HCT116 (cell line): ENCODE results near the gene INSRR.

ENCODE experiments used
- CEBPB ChIP-seq: IDR thresholded peaks from 2 replicates; pipeline ENCODE4 v1.6.1; 2012; ENCODE audit warnings: low read depth
- CTCF ChIP-seq, 3 experiments: fragments of 200-600 bp in 1 of 3; sonication (generic) in 1 of 3; IDR thresholded peaks in 2 of 3; conservative IDR thresholded peaks in 1 of 3; 2 replicates each; pipeline ENCODE4 v1.5.1; 2012 to 2017; ENCODE audit warnings: low read depth in 2 of 3, low read length in 2 of 3, antibody characterized with exemption in 1 of 3, borderline replicate concordance in 1 of 3, control low read depth in 1 of 3, mild to moderate bottlenecking in 1 of 3, mixed read lengths in 1 of 3, mixed run types in 1 of 3, moderate library complexity in 1 of 3; ENCODE audit not compliant: insufficient read depth in 1 of 3
- EGR1 ChIP-seq: IDR thresholded peaks from 2 replicates; pipeline ENCODE4 v1.6.1; 2012; ENCODE audit warnings: low read depth
- EZH2 ChIP-seq: fragments of 200-600 bp; sonication (generic); IDR thresholded peaks from 2 replicates; pipeline ENCODE4 v1.6.1; 2017; ENCODE audit warnings: antibody characterized with exemption, mixed run types
- EZH2phosphoT487 ChIP-seq: fragments of 200-600 bp; IDR thresholded peaks from 2 replicates; pipeline ENCODE4 v1.6.1; 2018; ENCODE audit warnings: antibody characterized with exemption, borderline replicate concordance
- JUND ChIP-seq: IDR thresholded peaks from 2 replicates; pipeline ENCODE4 v1.6.1; 2012
- POLR2A ChIP-seq: IDR thresholded peaks from 2 replicates; pipeline ENCODE4 v1.7.0; 2011; ENCODE audit warnings: borderline replicate concordance; ENCODE audit not compliant: insufficient read depth, insufficient read length; ENCODE audit errors: extremely low read depth
- SP1 ChIP-seq: IDR thresholded peaks from 2 replicates; pipeline ENCODE4 v1.6.1; 2012; ENCODE audit warnings: low read depth
- YY1 ChIP-seq: IDR thresholded peaks from 2 replicates; pipeline ENCODE4 v1.6.1; 2011; ENCODE audit warnings: low read length, low read depth, moderate library complexity, mild to moderate bottlenecking; ENCODE audit not compliant: insufficient replicate concordance; ENCODE audit errors: extremely low read depth
- TF ChIP-seq, protein P1 (sequence below): IDR thresholded peaks from 2 replicates; pipeline ENCODE4 v1.6.1; 2011; ENCODE audit warnings: mild to moderate bottlenecking, low read length, moderate library complexity; ENCODE audit not compliant: insufficient replicate concordance; ENCODE audit errors: extremely low read depth
- TF ChIP-seq, protein P2 (sequence below): IDR thresholded peaks from 2 replicates; pipeline ENCODE4 v1.6.1; 2012

GRCh38 chr1:156862997-156863599 lies 4.2 kb upstream of the INSRR start:
- TF ChIP-seq JUND (no peak), CTCF (IDR thresholded peaks at IDR 0.05 in 2 of 3, conservative IDR thresholded peaks at IDR 0.05 in 1 of 3; ENCODE audit: borderline replicate concordance in 1 of 3, insufficient read depth in 1 of 3, low read depth in 2 of 3, low read length in 2 of 3) (no peak), CEBPB (no peak), POLR2A (no peak), YY1 (no peak), EZH2 (no peak), EGR1 (no peak), EZH2phosphoT487 (no peak), SP1 (no peak)
- TF ChIP-seq, protein P1, sequence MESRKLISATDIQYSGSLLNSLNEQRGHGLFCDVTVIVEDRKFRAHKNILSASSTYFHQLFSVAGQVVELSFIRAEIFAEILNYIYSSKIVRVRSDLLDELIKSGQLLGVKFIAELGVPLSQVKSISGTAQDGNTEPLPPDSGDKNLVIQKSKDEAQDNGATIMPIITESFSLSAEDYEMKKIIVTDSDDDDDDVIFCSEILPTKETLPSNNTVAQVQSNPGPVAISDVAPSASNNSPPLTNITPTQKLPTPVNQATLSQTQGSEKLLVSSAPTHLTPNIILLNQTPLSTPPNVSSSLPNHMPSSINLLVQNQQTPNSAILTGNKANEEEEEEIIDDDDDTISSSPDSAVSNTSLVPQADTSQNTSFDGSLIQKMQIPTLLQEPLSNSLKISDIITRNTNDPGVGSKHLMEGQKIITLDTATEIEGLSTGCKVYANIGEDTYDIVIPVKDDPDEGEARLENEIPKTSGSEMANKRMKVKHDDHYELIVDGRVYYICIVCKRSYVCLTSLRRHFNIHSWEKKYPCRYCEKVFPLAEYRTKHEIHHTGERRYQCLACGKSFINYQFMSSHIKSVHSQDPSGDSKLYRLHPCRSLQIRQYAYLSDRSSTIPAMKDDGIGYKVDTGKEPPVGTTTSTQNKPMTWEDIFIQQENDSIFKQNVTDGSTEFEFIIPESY: no peak
- TF ChIP-seq, protein P2, sequence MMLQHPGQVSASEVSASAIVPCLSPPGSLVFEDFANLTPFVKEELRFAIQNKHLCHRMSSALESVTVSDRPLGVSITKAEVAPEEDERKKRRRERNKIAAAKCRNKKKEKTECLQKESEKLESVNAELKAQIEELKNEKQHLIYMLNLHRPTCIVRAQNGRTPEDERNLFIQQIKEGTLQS: no peak
